ENCODE data around the gene RAB22A. TPM values are rescaled to one million over a fixed set of nuclear protein-coding genes. Genes with fewer than 3 reads are reported as not detected.

The RAB22A gene
- total and polyA plus RNA-seq, 2 experiments from 2014 or later: 5.4 to 7.7 TPM

DNA sequence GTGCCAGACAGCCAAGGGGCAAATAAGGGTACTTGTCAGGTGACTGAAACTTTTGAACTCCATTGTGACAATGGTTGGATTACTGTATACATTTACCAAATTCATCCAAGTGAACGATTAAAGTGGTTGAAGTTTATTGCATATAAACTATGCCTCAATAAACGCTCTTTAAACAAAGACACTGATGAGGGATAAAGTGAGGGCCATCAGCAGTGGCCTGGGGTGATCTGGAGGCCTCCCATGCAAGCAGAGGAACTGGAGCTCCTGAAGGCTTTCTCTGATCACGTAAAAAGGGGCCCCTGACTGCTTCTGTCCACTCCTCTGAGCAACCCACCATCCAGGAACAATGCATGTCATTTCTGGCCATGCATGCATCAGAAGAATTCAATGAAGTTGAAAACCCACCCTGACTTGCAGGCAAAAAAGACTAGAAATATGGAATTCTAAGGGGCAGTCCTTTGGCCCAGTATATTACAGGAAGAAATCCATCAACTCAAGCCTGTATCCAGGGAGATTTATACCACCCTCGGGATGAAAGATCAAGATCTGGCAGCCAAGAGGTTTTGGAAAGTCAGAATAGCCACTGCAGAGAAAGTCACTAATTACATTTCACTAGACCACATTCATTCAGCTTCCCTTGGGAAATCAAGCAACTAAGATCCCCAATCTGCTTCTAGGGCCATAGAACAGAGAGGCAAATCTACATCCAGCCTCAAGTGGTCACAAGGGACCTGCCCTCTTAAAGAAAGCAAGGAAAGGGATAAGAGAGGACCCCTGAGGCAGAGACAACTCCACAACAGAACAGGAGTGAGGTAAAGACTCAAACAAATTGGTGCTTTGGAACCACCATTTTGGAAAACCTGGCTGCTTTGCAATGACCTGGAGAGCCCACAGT lies 31.7 kb upstream of the RAB22A start:
- H3K27ac ChIP-seq: no peak overlapping the region
- no peaks in the 10 kb centered on the region for H3K27me3 ChIP-seq
- TF ChIP-seq, protein P1, sequence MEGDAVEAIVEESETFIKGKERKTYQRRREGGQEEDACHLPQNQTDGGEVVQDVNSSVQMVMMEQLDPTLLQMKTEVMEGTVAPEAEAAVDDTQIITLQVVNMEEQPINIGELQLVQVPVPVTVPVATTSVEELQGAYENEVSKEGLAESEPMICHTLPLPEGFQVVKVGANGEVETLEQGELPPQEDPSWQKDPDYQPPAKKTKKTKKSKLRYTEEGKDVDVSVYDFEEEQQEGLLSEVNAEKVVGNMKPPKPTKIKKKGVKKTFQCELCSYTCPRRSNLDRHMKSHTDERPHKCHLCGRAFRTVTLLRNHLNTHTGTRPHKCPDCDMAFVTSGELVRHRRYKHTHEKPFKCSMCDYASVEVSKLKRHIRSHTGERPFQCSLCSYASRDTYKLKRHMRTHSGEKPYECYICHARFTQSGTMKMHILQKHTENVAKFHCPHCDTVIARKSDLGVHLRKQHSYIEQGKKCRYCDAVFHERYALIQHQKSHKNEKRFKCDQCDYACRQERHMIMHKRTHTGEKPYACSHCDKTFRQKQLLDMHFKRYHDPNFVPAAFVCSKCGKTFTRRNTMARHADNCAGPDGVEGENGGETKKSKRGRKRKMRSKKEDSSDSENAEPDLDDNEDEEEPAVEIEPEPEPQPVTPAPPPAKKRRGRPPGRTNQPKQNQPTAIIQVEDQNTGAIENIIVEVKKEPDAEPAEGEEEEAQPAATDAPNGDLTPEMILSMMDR (IDR thresholded peaks at IDR 0.05; ENCODE audit: low read depth, low read length): no peak
- H3K9me3 ChIP-seq (ENCODE audit: low read depth): no peaks in the 10 kb centered on the region
- H3K4me1 ChIP-seq (ENCODE audit: low read depth): no peaks in the 10 kb centered on the region
- no peak overlapping the region for H3K4me3 ChIP-seq
- no peak for DNase-seq (ENCODE audit: low read depth in 1 of 2, low spot score in 1 of 2)
- no peaks in the 10 kb centered on the region for H3K36me3 ChIP-seq

GRCh38 chr20:58286729-58287128 lies 22.8 kb upstream of the RAB22A start:
- Histone ChIP-seq H3K9me3 (ENCODE audit: low read depth) (no peaks in the 10 kb centered on the region), H3K27me3 (no peaks in the 10 kb centered on the region), H3K4me1 (ENCODE audit: low read depth) (peaks cover 3% of the 10 kb centered on the region), H3K36me3 (no peaks in the 10 kb centered on the region), H3K27ac (no peak overlapping the region), H3K4me3 (no peak overlapping the region)
- DNase-seq (ENCODE audit: low read depth in 1 of 2, low spot score in 1 of 2): no peak
- TF ChIP-seq, protein P1 (IDR thresholded peaks at IDR 0.05; ENCODE audit: low read depth, low read length): no peak

- Histone ChIP-seq H3K27me3 (no peaks in the 10 kb centered on the region), H3K4me3 (no peak overlapping the region), H3K9me3 (ENCODE audit: low read depth) (no peaks in the 10 kb centered on the region), H3K36me3 (no peaks in the 10 kb centered on the region), H3K27ac (no peak overlapping the region), H3K4me1 (ENCODE audit: low read depth) (peaks cover 3% of the 10 kb centered on the region)
- TF ChIP-seq, protein P1 (IDR thresholded peaks at IDR 0.05; ENCODE audit: low read depth, low read length): no peak
- DNase-seq (ENCODE audit: low read depth in 1 of 2, low spot score in 1 of 2): peak in 1 of 2 donors; percentile 24
Observed at GRCh38 chr20:58287638-58288037, 21.9 kb upstream of the RAB22A start.

DNA sequence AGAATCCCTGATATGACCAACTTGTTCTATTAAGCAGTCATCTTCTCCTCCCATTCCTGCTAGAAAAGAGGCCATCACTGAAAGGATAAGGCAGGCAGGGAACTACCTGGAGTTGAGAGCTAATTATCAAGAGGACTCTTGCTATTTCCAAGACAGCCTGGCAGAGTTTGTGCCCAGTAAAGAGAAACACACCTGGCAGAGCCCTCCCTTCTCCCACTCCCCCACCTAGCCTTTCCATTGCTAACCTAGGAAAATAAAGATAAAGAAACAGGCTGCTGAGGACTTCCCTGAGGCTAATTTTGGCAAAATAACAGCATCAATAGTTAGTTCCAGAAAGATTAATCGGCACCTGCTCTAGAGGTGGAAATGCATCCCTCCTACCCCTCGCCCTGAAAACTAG lies 20.4 kb upstream of the RAB22A start:
- Histone ChIP-seq H3K36me3 (no peaks in the 10 kb centered on the region), H3K9me3 (ENCODE audit: low read depth) (no peaks in the 10 kb centered on the region), H3K4me1 (ENCODE audit: low read depth) (peaks cover 14% of the 10 kb centered on the region), H3K27me3 (no peaks in the 10 kb centered on the region), H3K27ac (no peak overlapping the region), H3K4me3 (no peak overlapping the region)
- TF ChIP-seq, protein P1 (IDR thresholded peaks at IDR 0.05; ENCODE audit: low read depth, low read length): no peak
- no peak for DNase-seq (ENCODE audit: low read depth in 1 of 2, low spot score in 1 of 2)

- Histone ChIP-seq H3K4me3 (no peak overlapping the region), H3K36me3 (no peaks in the 10 kb centered on the region), H3K4me1 (ENCODE audit: low read depth) (peaks cover 21% of the 10 kb centered on the region), H3K27me3 (no peaks in the 10 kb centered on the region), H3K27ac (no peak overlapping the region), H3K9me3 (ENCODE audit: low read depth) (no peaks in the 10 kb centered on the region)
- peak in 1 of 2 donors; percentile 71 for DNase-seq (ENCODE audit: low read depth in 1 of 2, low spot score in 1 of 2)
- TF ChIP-seq, protein P1 (IDR thresholded peaks at IDR 0.05; ENCODE audit: low read depth, low read length): no peak
Observed at GRCh38 chr20:58293453-58293852, 16.1 kb upstream of the RAB22A start.
